GM23248 (cell line): ENCODE data around the gene CDKAL1. TPM values are rescaled to one million over a fixed set of nuclear protein-coding genes. Genes with fewer than 3 reads are reported as not detected.

ENCODE experiments used
- DNase-seq: peaks from one replicate; pipeline ENCODE4 v3.0.0-alpha.2; 2015
- H2AFZ ChIP-seq: fragments of 200-600 bp; sonication (generic); 2 replicates; pipeline ENCODE4 v1.6.1; 2016; ENCODE audit warnings: antibody characterized with exemption
- H3F3A ChIP-seq: fragments of 200-600 bp; sonication (generic); 2 replicates; pipeline ENCODE4 v1.6.1; 2016; ENCODE audit warnings: mild to moderate bottlenecking, antibody characterized with exemption, mixed run types; ENCODE audit not compliant: insufficient read depth
- H3K27ac ChIP-seq: fragments of 200-600 bp; sonication (generic); 2 replicates; pipeline ENCODE4 v1.5.1; 2016; ENCODE audit warnings: mild to moderate bottlenecking
- H3K27me3 ChIP-seq: fragments of 200-600 bp; sonication (generic); replicated peaks from 2 replicates; pipeline ENCODE4 v1.6.1; 2016; ENCODE audit warnings: mild to moderate bottlenecking; ENCODE audit not compliant: insufficient read depth
- H3K36me3 ChIP-seq: fragments of 200-600 bp; sonication (generic); 2 replicates; pipeline ENCODE4 v1.6.1; 2016; ENCODE audit warnings: low read depth, mild to moderate bottlenecking
- H3K4me1 ChIP-seq: fragments of 200-600 bp; sonication (generic); 2 replicates; pipeline ENCODE4 v1.6.1; 2016; ENCODE audit warnings: mild to moderate bottlenecking; ENCODE audit not compliant: insufficient read depth
- H3K4me2 ChIP-seq: fragments of 200-600 bp; sonication (generic); one replicate; pipeline ENCODE4 v1.6.1; 2016; ENCODE audit warnings: mild to moderate bottlenecking; ENCODE audit not compliant: unreplicated experiment
- H3K4me3 ChIP-seq: fragments of 200-600 bp; sonication (generic); 2 replicates; pipeline ENCODE4 v1.5.1; 2016; ENCODE audit warnings: mild to moderate bottlenecking
- H3K79me2 ChIP-seq: fragments of 200-600 bp; sonication (generic); 2 replicates; pipeline ENCODE4 v1.6.1; 2016; ENCODE audit warnings: mild to moderate bottlenecking; ENCODE audit not compliant: insufficient read depth
- H3K9ac ChIP-seq: fragments of 200-600 bp; sonication (generic); 2 replicates; pipeline ENCODE4 v1.6.1; 2016; ENCODE audit warnings: mild to moderate bottlenecking
- H3K9me2 ChIP-seq: fragments of 200-600 bp; sonication (generic); 2 replicates; pipeline ENCODE4 v1.6.1; 2016; ENCODE audit warnings: mixed run types, mild to moderate bottlenecking, moderate library complexity; ENCODE audit not compliant: insufficient read depth
- H3K9me3 ChIP-seq: fragments of 200-600 bp; sonication (generic); one replicate; pipeline ENCODE4 v1.6.1; 2017; ENCODE audit warnings: low read depth
- H4K20me1 ChIP-seq: fragments of 200-600 bp; sonication (generic); 2 replicates; pipeline ENCODE4 v1.6.0; 2016; ENCODE audit not compliant: insufficient read depth
- EZH2 ChIP-seq: fragments of 200-600 bp; sonication (generic); IDR thresholded peaks from 2 replicates; pipeline ENCODE4 v1.6.1; 2018; ENCODE audit warnings: antibody characterized with exemption, mild to moderate bottlenecking; ENCODE audit not compliant: insufficient read depth, poor library complexity, severe bottlenecking
- EZH2phosphoT487 ChIP-seq: fragments of 200-600 bp; sonication (generic); IDR thresholded peaks from 2 replicates; pipeline ENCODE4 v1.6.1; 2018; ENCODE audit warnings: antibody characterized with exemption, moderate library complexity, mild to moderate bottlenecking, low read depth; ENCODE audit not compliant: insufficient read depth
- WGBS, 2 experiments: methylation state at CpG; one replicate each; pipeline ENCODE4 v1.1.6; 2015 to 2017; ENCODE audit warnings: low lambda C conversion rate in 2 of 2, low coverage in 1 of 2; ENCODE audit errors: missing lambda C conversion rate in 2 of 2; 5-methylcytosine and 5-hydroxymethylcytosine counted together
- in situ Hi-C: fragments of 300-500 bp; cut with MboI; formaldehyde crosslinking; loops from 2 replicates; pipeline ENCODE4 v1.15.0; 2020
- polyA plus RNA-seq: library from polyadenylated mRNA; unstranded; fragments of >200 nt; fragmentation: Nextera tagmentation; extraction: Ambion mirVana; gene quantifications from 2 replicates; pipeline ENCODE4 v1.2.1, GENCODE V29; 2016
- total RNA-seq: library from RNA; depleted of rRNA; stranded (reverse); fragments of >200 nt; shearing (Covaris generic); gene quantifications from 2 replicates; pipeline ENCODE4 v1.2.3, GENCODE V29; 2014

Gene CDKAL1
- total and polyA plus RNA-seq, 2 experiments from 2014 or later = 7.5 to 10.8 TPM

GRCh38 chr6:20554326-20554725 lies 20.1 kb downstream of the CDKAL1 start:
- peak; percentile 20 for DNase-seq
- peaks cover 4% of the 10 kb centered on the region; the same call in 1 of the 2 replicates for H3F3A ChIP-seq
- no peak overlapping the region for H2AFZ ChIP-seq
- no peaks in the 10 kb centered on the region for H3K9me2 ChIP-seq
- no peaks in the 10 kb centered on the region for H4K20me1 ChIP-seq
- no peaks in the 10 kb centered on the region for H3K4me1 ChIP-seq
- no peak overlapping the region for H3K4me2 ChIP-seq
- no peaks in the 10 kb centered on the region for H3K27me3 ChIP-seq
- no peaks in the 10 kb centered on the region for H3K79me2 ChIP-seq
- in situ Hi-C loops = loop anchor here (25.0 kb wide), 1 partner anchor 1583 kb away; no protein-coding TSS in a partner anchor
- TF ChIP-seq EZH2 = no peak
- no peak for TF ChIP-seq EZH2phosphoT487
- H3K9me3 ChIP-seq = no peaks in the 10 kb centered on the region
- H3K27ac ChIP-seq = no peak overlapping the region
- WGBS, 2 experiments = 65% methylated on average over 2 of the region's 2 CpGs
- no peaks in the 10 kb centered on the region for H3K36me3 ChIP-seq
- no peak overlapping the region for H3K9ac ChIP-seq
- no peak overlapping the region for H3K4me3 ChIP-seq

DNA sequence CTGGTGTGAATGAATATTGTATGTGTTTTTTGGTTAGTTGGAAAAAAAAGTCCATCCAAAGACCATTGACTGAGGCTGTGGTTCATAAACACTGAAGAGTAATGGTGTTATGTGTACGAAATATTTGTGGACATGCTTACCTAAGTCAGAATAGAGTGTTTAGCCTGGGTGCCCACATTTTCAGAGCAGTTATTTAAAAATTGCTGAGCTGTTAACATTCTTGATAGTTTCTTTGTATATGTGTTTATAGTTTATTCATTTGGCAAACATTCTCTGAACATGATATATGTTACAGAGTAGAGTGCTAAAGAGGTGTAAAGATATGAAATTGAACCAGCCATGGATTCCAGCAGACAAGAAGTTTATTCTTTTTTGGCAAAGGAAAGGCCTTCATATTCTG lies 20.6 kb downstream of the CDKAL1 start:
- Histone ChIP-seq H3K9ac (no peak overlapping the region), H3K9me2 (no peaks in the 10 kb centered on the region), H3K79me2 (no peaks in the 10 kb centered on the region), H3K9me3 (no peaks in the 10 kb centered on the region), H3K4me2 (no peak overlapping the region), H3K4me3 (no peak overlapping the region), H3F3A (peaks cover 4% of the 10 kb centered on the region; the same call in 1 of the 2 replicates), H3K4me1 (no peaks in the 10 kb centered on the region), H2AFZ (no peak overlapping the region), H3K27ac (no peak overlapping the region), H4K20me1 (no peaks in the 10 kb centered on the region), H3K27me3 (no peaks in the 10 kb centered on the region), H3K36me3 (no peaks in the 10 kb centered on the region)
- TF ChIP-seq EZH2 (no peak), EZH2phosphoT487 (no peak)
- DNase-seq = no peak
- in situ Hi-C loops = loop anchor here (25.0 kb wide), 1 partner anchor 1582 kb away; no protein-coding TSS in a partner anchor
- WGBS, 2 experiments = 97 to 100% methylated on average over 1 of the region's 1 CpG

GRCh38 chr6:20559924-20560551 lies 25.8 kb downstream of the CDKAL1 start:
- Histone ChIP-seq H3K4me3 (no peak overlapping the region), H3K9ac (no peak overlapping the region), H3F3A (no peaks in the 10 kb centered on the region), H3K4me1 (no peaks in the 10 kb centered on the region), H3K9me3 (no peaks in the 10 kb centered on the region), H3K9me2 (no peaks in the 10 kb centered on the region), H2AFZ (no peak overlapping the region), H3K36me3 (no peaks in the 10 kb centered on the region), H3K27ac (no peak overlapping the region), H3K27me3 (no peaks in the 10 kb centered on the region), H3K79me2 (no peaks in the 10 kb centered on the region), H3K4me2 (no peak overlapping the region), H4K20me1 (no peaks in the 10 kb centered on the region)
- TF ChIP-seq EZH2phosphoT487 (no peak), EZH2 (no peak)
- 51% methylated on average over 2 of the region's 2 CpGs for WGBS, 2 experiments
- peak; percentile 30 for DNase-seq
- in situ Hi-C loops = loop anchor here (10.0 to 25.0 kb wide), 2 partner anchors 1025 to 1577 kb away; no protein-coding TSS in a partner anchor

DNA sequence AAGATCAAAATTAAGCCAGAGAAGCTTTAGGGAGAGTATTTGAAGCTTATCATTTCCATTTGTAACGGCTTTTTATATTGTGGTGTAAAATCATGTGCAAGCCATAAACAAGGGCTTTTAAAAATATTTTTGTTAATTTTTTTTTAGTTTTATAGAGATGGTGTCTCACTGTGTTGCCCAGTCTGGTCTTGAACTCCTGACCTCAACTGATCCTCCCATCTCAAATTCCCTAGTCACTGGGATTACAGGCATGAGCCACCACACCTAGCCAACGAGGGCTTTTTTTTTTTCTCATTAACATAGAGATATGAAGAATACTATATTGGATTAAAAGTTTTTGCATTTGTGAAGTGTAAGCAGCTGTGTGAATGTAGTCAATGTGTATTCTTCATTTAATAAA lies 29.1 kb downstream of the CDKAL1 start:
- Histone ChIP-seq H3K9me3 (no peaks in the 10 kb centered on the region), H4K20me1 (no peaks in the 10 kb centered on the region), H3K36me3 (no peaks in the 10 kb centered on the region), H3K4me3 (no peak overlapping the region), H3K4me2 (no peak overlapping the region), H3K9me2 (no peaks in the 10 kb centered on the region), H3F3A (no peaks in the 10 kb centered on the region), H3K27ac (no peak overlapping the region), H2AFZ (no peak overlapping the region), H3K9ac (no peak overlapping the region), H3K27me3 (no peaks in the 10 kb centered on the region), H3K4me1 (no peaks in the 10 kb centered on the region), H3K79me2 (no peaks in the 10 kb centered on the region)
- DNase-seq = no peak
- TF ChIP-seq EZH2 (no peak), EZH2phosphoT487 (no peak)
- 82 to 87% methylated on average over 2 of the region's 2 CpGs for WGBS, 2 experiments
- in situ Hi-C loops = loop anchor here (10.0 to 25.0 kb wide), 2 partner anchors 1021 to 1574 kb away; no protein-coding TSS in a partner anchor
